ENCODE data around the gene CPPED1.

DNA sequence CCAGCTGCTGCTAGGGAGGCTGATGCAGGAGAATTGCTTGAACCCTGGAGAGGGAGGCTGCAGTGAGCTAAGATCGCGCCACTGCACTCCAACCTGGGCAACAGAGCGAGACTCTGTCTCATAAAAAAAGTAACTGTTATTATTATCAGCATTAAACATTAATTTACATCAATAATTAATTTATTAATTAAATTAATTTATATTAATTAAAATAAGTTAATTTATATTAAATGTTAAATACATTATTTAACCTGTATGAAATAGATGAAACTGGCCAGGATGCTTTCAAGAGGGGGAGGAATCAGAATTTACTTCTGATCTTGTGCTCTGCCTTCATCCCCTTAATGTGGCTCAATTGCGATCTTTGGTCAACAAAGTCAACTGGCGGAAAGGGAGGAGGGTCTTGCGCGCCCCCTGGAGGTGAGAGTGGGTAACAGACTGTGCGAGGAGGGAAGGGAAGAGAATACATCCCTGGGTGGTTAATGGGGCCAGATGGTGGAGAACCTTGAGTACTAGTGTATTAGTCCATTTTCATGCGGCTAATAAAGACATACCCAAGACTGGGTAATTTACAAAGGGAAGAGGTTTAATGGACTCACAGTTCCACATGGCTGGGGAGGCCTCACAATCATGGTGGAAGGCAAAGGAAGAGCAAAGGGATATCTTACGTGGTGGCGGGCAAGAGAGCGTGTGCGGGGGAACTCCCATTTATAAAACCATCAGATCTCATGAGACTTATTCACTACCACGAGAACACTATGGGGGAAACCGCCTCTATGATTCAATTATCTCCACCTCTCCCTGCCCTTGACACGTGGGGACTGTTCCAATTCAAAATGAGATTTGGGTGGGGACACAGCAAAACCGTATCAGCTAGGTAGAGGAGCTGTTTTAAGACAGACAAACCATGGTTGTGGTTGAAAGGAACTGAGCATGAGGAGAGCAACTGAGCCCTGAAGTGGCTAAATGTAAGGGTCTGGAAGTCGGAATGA lies 15.7 kb upstream of the CPPED1 start:
- TF ChIP-seq, protein P1, sequence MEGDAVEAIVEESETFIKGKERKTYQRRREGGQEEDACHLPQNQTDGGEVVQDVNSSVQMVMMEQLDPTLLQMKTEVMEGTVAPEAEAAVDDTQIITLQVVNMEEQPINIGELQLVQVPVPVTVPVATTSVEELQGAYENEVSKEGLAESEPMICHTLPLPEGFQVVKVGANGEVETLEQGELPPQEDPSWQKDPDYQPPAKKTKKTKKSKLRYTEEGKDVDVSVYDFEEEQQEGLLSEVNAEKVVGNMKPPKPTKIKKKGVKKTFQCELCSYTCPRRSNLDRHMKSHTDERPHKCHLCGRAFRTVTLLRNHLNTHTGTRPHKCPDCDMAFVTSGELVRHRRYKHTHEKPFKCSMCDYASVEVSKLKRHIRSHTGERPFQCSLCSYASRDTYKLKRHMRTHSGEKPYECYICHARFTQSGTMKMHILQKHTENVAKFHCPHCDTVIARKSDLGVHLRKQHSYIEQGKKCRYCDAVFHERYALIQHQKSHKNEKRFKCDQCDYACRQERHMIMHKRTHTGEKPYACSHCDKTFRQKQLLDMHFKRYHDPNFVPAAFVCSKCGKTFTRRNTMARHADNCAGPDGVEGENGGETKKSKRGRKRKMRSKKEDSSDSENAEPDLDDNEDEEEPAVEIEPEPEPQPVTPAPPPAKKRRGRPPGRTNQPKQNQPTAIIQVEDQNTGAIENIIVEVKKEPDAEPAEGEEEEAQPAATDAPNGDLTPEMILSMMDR (IDR thresholded peaks at IDR 0.05; ENCODE audit: low read depth, low read length): peak; percentile 83
- no peak for TF ChIP-seq EZH2phosphoT487 (IDR thresholded peaks at IDR 0.05; ENCODE audit: low read depth)

Measured in OCI-LY3 (cell line).